IMR-90 (cell line): ENCODE data around the gene PLAC9. TPM values are rescaled to one million over a fixed set of nuclear protein-coding genes. Genes with fewer than 3 reads are reported as not detected.
"Not testable (repeated sequence)": the region's sequence is repeated elsewhere in the genome, so short reads cannot be mapped to it uniquely, and the experiment has no call there.

Experiments used
- ATAC-seq: fragments of 200-7000 bp; cut with Tn5 transposase; 2 replicates; pipeline ENCODE4 v1.9.1; 2020; ENCODE audit warnings: low read depth, mild to moderate bottlenecking, moderate library complexity
- BruUV-seq: library from RNA; stranded (reverse); fragments of 400-500 nt; replicated peaks from 2 replicates; lab custom pipeline; 2021; lab: Mats Ljungman, UMichigan
- CTCF ChIA-PET: fragments of 300-600 bp; formaldehyde crosslinking; extraction: SDS; loops from one replicate; lab custom pipeline; 2021; ENCODE audit warnings: antibody characterized with exemption; lab: Yijun Ruan, JAX
- POLR2A ChIA-PET: fragments of 300-600 bp; sonication (Branson Sonifier 250); formaldehyde crosslinking; loops from one replicate; lab custom pipeline; 2022; ENCODE audit warnings: antibody characterized with exemption; ENCODE audit not compliant: unreplicated experiment; lab: Charles Lee
- DNase-seq: peaks from one replicate; pipeline ENCODE4 v3.0.0; 2013
- H2AFZ ChIP-seq: replicated peaks from 2 replicates; pipeline ENCODE3; 2013; ENCODE audit warnings: low read length, mild to moderate bottlenecking; ENCODE audit not compliant: poor library complexity
- H2AK5ac ChIP-seq: 2 replicates; pipeline ENCODE4 v1.6.1; 2013; ENCODE audit warnings: low read depth, low read length, inconsistent platforms
- H2AK9ac ChIP-seq: replicated peaks from 2 replicates; pipeline ENCODE3; 2013; ENCODE audit warnings: mild to moderate bottlenecking, low read depth, low read length, moderate library complexity; ENCODE audit not compliant: poor library complexity
- H2BK120ac ChIP-seq: 2 replicates; pipeline ENCODE4 v1.6.1; 2013; ENCODE audit warnings: low read depth, low read length, inconsistent platforms
- H2BK15ac ChIP-seq: 3 replicates; pipeline ENCODE4 v1.6.1; 2013; ENCODE audit warnings: low read depth, low read length, inconsistent platforms
- H2BK20ac ChIP-seq: 2 replicates; pipeline ENCODE4 v1.6.1; 2013; ENCODE audit warnings: low read depth, mild to moderate bottlenecking, inconsistent platforms, low read length, moderate library complexity
- H2BK5ac ChIP-seq: 2 replicates; pipeline ENCODE4 v1.6.1; 2013; ENCODE audit warnings: mild to moderate bottlenecking, low read depth, low read length, inconsistent platforms; ENCODE audit not compliant: poor library complexity, severe bottlenecking
- H3K14ac ChIP-seq: replicated peaks from 2 replicates; pipeline ENCODE4 v1.6.1; 2013; ENCODE audit warnings: low read depth, low read length, inconsistent platforms
- H3K18ac ChIP-seq: 2 replicates; pipeline ENCODE4 v1.6.1; 2013; ENCODE audit warnings: low read depth, low read length, control low read depth
- H3K23ac ChIP-seq: 2 replicates; pipeline ENCODE4 v1.6.1; 2013; ENCODE audit warnings: low read depth, low read length, inconsistent platforms
- H3K27ac ChIP-seq: 2 replicates; pipeline ENCODE4 v1.5.1; 2013; ENCODE audit warnings: mild to moderate bottlenecking, control low read depth, low read length; ENCODE audit not compliant: insufficient read depth
- H3K27me3 ChIP-seq: 2 replicates; pipeline ENCODE4 v1.6.1; 2013; ENCODE audit warnings: low read length; ENCODE audit not compliant: control insufficient read depth, insufficient read depth
- H3K36me3 ChIP-seq: 2 replicates; pipeline ENCODE4 v1.6.1; 2013; ENCODE audit warnings: low read length, mixed read lengths; ENCODE audit not compliant: control insufficient read depth, insufficient read depth
- H3K4ac ChIP-seq: 2 replicates; pipeline ENCODE4 v1.6.1; 2013; ENCODE audit warnings: low read depth, low read length, inconsistent platforms
- H3K4me1 ChIP-seq: 2 replicates; pipeline ENCODE4 v1.6.1; 2013; ENCODE audit warnings: low read length, mixed read lengths; ENCODE audit not compliant: control insufficient read depth, insufficient read depth
- H3K4me2 ChIP-seq: 2 replicates; pipeline ENCODE4 v1.6.1; 2013; ENCODE audit warnings: low read depth, mild to moderate bottlenecking, control low read depth, low read length, moderate library complexity
- H3K4me3 ChIP-seq: 2 replicates; pipeline ENCODE4 v1.5.1; 2013; ENCODE audit warnings: low read depth, mild to moderate bottlenecking, control low read depth, low read length, moderate library complexity; ENCODE audit not compliant: insufficient read depth
- H3K56ac ChIP-seq: 2 replicates; pipeline ENCODE4 v1.6.1; 2013; ENCODE audit warnings: low read length, inconsistent platforms; ENCODE audit not compliant: insufficient read depth; ENCODE audit errors: extremely low read depth
- H3K79me1 ChIP-seq, 2 experiments: 2 replicates each; pipeline ENCODE4 v1.6.1; 2013; ENCODE audit warnings: low read length in 2 of 2, inconsistent platforms in 1 of 2, low read depth in 1 of 2
- H3K9ac ChIP-seq: 2 replicates; pipeline ENCODE4 v1.6.1; 2013; ENCODE audit warnings: low read depth, low read length, control low read depth
- H3K9me1 ChIP-seq: 2 replicates; pipeline ENCODE4 v1.6.1; 2013; ENCODE audit warnings: low read length, inconsistent platforms; ENCODE audit not compliant: insufficient read depth
- H3K9me3 ChIP-seq: 2 replicates; pipeline ENCODE4 v1.6.1; 2013; ENCODE audit warnings: low read length; ENCODE audit not compliant: control insufficient read depth, insufficient read depth
- H4K20me1 ChIP-seq: 2 replicates; pipeline ENCODE4 v1.6.1; 2013; ENCODE audit warnings: low read length, inconsistent platforms; ENCODE audit not compliant: insufficient read depth
- H4K5ac ChIP-seq: 2 replicates; pipeline ENCODE4 v1.6.1; 2013; ENCODE audit warnings: mild to moderate bottlenecking, low read depth, low read length, control low read depth
- H4K8ac ChIP-seq, 2 experiments: 2 replicates each; pipeline ENCODE4 v1.6.1; 2013; ENCODE audit warnings: low read depth in 2 of 2, low read length in 2 of 2, control low read depth in 1 of 2, inconsistent platforms in 1 of 2
- H4K91ac ChIP-seq: 2 replicates; pipeline ENCODE4 v1.6.1; 2013; ENCODE audit warnings: low read depth, low read length, inconsistent platforms; ENCODE audit not compliant: insufficient read depth
- WGBS, 2 experiments: methylation state at CpG; one replicate each; pipeline versions ENCODE4 v1.1.5 to v1.1.7; 2013; ENCODE audit warnings: missing lambda C conversion rate in 2 of 2; ENCODE audit not compliant: insufficient read length in 1 of 2; ENCODE audit errors: extremely low coverage in 2 of 2; 5-methylcytosine and 5-hydroxymethylcytosine counted together
- dilution Hi-C: fragments of 300-500 bp; cut with HindIII; formaldehyde crosslinking; loops from one replicate; pipeline ENCODE4 v1.14.3; 2018; ENCODE audit warnings: low sequenced_read_pairs; ENCODE audit not compliant: unreplicated experiment
- in situ Hi-C: fragments of 300-500 bp; cut with MboI; formaldehyde crosslinking; loops from 3 replicates; pipeline ENCODE4 v1.14.3; 2019; ENCODE audit warnings: low sequenced_read_pairs, inconsistent platforms, mixed read lengths
- intact Hi-C: fragments of 100-400 bp; cut with micrococcal nuclease; formaldehyde crosslinking; loops from 2 replicates; pipeline ENCODE4 v1.10.0; 2022
- polyA plus RNA-seq, 3 experiments: library from polyadenylated mRNA; depleted of rRNA; stranded (reverse); fragments of >200 nt; gene quantifications; 2 replicates each; pipeline ENCODE4 v1.2.3, GENCODE V29; 2012; ENCODE audit warnings: low replicate concordance in 1 of 3
- total RNA-seq: library from RNA; depleted of rRNA; stranded (reverse); fragments of >200 nt; gene quantifications from 2 replicates; pipeline ENCODE4 v1.2.3, GENCODE V29; 2012

Gene PLAC9
- total and polyA plus RNA-seq, 2 of the 4 experiments (the other 2 are of a cell fraction): 1.6 to 12.2 TPM

DNA sequence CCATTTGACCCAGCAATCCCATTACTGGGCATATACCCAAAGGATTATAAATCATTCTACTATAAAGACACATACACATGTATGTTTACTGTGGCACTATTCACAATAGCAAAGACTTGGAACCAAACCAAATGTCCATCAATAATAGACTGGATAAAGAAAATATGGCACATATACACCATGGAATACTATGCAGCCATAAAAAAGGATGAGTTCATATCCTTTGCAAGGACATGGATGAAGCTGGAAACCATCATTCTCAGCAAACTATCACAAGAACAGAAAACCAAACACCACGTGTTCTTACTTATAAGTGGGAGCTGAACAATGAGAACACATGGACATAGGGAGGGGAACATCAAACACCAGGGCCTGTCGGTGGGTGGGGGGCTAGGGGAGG, 34.3 kb upstream of the PLAC9 start:
- H3K56ac ChIP-seq, H3K18ac ChIP-seq, H4K91ac ChIP-seq, H2AFZ ChIP-seq, H3K4ac ChIP-seq, ATAC-seq, BruUV-seq, H3K4me1 ChIP-seq, H2BK120ac ChIP-seq, H3K4me3 ChIP-seq, H2BK15ac ChIP-seq, H3K9me1 ChIP-seq, H3K27ac ChIP-seq, H3K23ac ChIP-seq, H2BK20ac ChIP-seq, intact Hi-C loops, H4K20me1 ChIP-seq, H2BK5ac ChIP-seq, H3K4me2 ChIP-seq, DNase-seq, CTCF ChIA-PET, H2AK9ac ChIP-seq, H3K9me3 ChIP-seq, H4K5ac ChIP-seq, H3K27me3 ChIP-seq, H3K79me1 ChIP-seq, H2AK5ac ChIP-seq, POLR2A ChIA-PET, H4K8ac ChIP-seq, H3K14ac ChIP-seq, H3K9ac ChIP-seq, H3K36me3 ChIP-seq, in situ Hi-C loops, dilution Hi-C loops: not testable (repeated sequence)
- no CpG with 5 or more reads among the region's 2 CpGs for WGBS, 2 experiments

DNA sequence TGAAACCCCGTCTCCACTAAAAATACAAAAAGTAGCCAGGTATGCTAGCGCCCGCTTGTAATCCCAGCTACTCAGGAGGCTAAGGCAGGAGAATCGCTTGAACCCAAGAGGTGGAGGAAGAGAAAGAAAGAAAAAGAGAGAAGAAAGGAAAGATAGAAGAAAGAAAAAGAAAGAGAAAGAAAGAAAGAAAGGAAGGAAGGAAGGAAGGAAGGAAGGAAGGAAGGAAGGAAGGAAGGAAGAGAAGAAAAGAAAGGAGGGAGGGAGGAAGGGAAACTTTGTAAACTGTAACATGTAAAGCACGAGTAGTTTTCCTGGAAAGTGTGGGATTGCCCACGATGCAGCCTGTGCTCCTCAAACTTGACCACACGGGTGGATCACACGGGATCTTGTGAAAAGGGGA, 33.2 kb upstream of the PLAC9 start:
- H3K4me2 ChIP-seq, H3K23ac ChIP-seq, H4K20me1 ChIP-seq, H2BK15ac ChIP-seq, H2BK5ac ChIP-seq, H2AK9ac ChIP-seq, H3K18ac ChIP-seq, H3K79me1 ChIP-seq, in situ Hi-C loops, H4K5ac ChIP-seq, H3K4me1 ChIP-seq, intact Hi-C loops, H4K91ac ChIP-seq, H3K4ac ChIP-seq, POLR2A ChIA-PET, H2AK5ac ChIP-seq, ATAC-seq, H3K27me3 ChIP-seq, H3K56ac ChIP-seq, H3K14ac ChIP-seq, dilution Hi-C loops, CTCF ChIA-PET, H3K36me3 ChIP-seq, H3K4me3 ChIP-seq, H2BK20ac ChIP-seq, H3K27ac ChIP-seq, DNase-seq, H3K9ac ChIP-seq, H2BK120ac ChIP-seq, H3K9me3 ChIP-seq, H4K8ac ChIP-seq, BruUV-seq, H2AFZ ChIP-seq, H3K9me1 ChIP-seq: not testable (repeated sequence)
- WGBS, 2 experiments: 40% methylated on average over 1 of the region's 8 CpGs; no CpG with 5 or more reads in 1 of the 2 experiments
